GM19438 (cell line): ENCODE data around the gene SNX27.

Experiments used
- ATAC-seq: cut with Tn5 transposase; IDR thresholded peaks from one replicate; pipeline ENCODE4 v1.9.1; 2021; ENCODE audit warnings: low read depth; ENCODE audit not compliant: unreplicated experiment

Gene SNX27

GRCh38 chr1:151611832-151612500 is at the start of gene SNX27:
Gene SNX27 (plus strand): TSS chr1:151612050. CDS start chr1:151612202, 152 bp downstream.
- ATAC-seq = peak; percentile 95

- no peak for ATAC-seq
These were observed 49.2 kb upstream of the SNX27 start for GRCh38 chr1:151562661-151563060.

- no peak for ATAC-seq
These were observed 48.5 kb upstream of the SNX27 start for GRCh38 chr1:151563376-151563775.

GRCh38 chr1:151565502-151566189 is 46.2 kb upstream of the SNX27 start:
- no peak for ATAC-seq

- no peak for ATAC-seq
These were observed 43.2 kb upstream of the SNX27 start for GRCh38 chr1:151568626-151569088.

- no peak for ATAC-seq
These were observed 41.0 kb upstream of the SNX27 start for GRCh38 chr1:151570819-151571218.

GRCh38 chr1:151574575-151575529 is 37.0 kb upstream of the SNX27 start:
- ATAC-seq = no peak

- ATAC-seq = no peak
These were observed 34.7 kb upstream of the SNX27 start for GRCh38 chr1:151577173-151577572.

GRCh38 chr1:151578941-151579340 is 32.9 kb upstream of the SNX27 start:
- ATAC-seq = no peak

- ATAC-seq = no peak
These were observed 32.2 kb upstream of the SNX27 start for GRCh38 chr1:151579436-151580225.

GRCh38 chr1:151581451-151581850 is 30.4 kb upstream of the SNX27 start:
- no peak for ATAC-seq

- no peak for ATAC-seq
These were observed 29.9 kb upstream of the SNX27 start for GRCh38 chr1:151581921-151582320.

- no peak for ATAC-seq
These were observed 28.1 kb upstream of the SNX27 start for GRCh38 chr1:151583796-151584195.

- ATAC-seq = no peak
These were observed 27.6 kb upstream of the SNX27 start for GRCh38 chr1:151584278-151584677.

GRCh38 chr1:151584780-151585179 is 27.1 kb upstream of the SNX27 start:
- no peak for ATAC-seq

- no peak for ATAC-seq
These were observed 26.2 kb upstream of the SNX27 start for GRCh38 chr1:151585622-151586021.

- no peak for ATAC-seq
These were observed 20.9 kb upstream of the SNX27 start for GRCh38 chr1:151590961-151591360.

GRCh38 chr1:151593730-151594129 is 18.1 kb upstream of the SNX27 start:
- no peak for ATAC-seq

- ATAC-seq = no peak
These were observed 17.7 kb upstream of the SNX27 start for GRCh38 chr1:151594143-151594625.
